Breast epithelium (tissue), 4 donors: ENCODE measurements around the gene TMEM238L. TPM values are rescaled to one million over a fixed set of nuclear protein-coding genes. Genes with fewer than 3 reads are reported as not detected.
A peak's percentile ranks its signal among the peaks of the same experiment; 100 is the strongest.
"Not testable (repeated sequence)": the region's sequence is repeated elsewhere in the genome, so short reads cannot be mapped to it uniquely, and the experiment has no call there.

Source experiments
- DNase-seq, 2 donors: peaks; one replicate each; pipeline ENCODE4 v3.0.0-alpha.2; 2019; ENCODE audit warnings: low spot score in 2 of 2
- H3K27ac ChIP-seq, 2 donors: fragments of 200-600 bp; sonication (generic) in 1 of 2; one replicate each; pipeline ENCODE4 v1.5.1; 2016 to 2019; ENCODE audit warnings: mild to moderate bottlenecking in 1 of 2
- H3K27me3 ChIP-seq, 2 donors: fragments of 200-600 bp; sonication (generic) in 1 of 2; one replicate each; pipeline versions ENCODE4 v1.5.1 to v1.6.0; 2017 to 2019; ENCODE audit warnings: control low read depth in 1 of 2, mild to moderate bottlenecking in 1 of 2
- H3K36me3 ChIP-seq: fragments of 200-600 bp; one replicate; pipeline ENCODE4 v1.5.1; 2019
- H3K4me1 ChIP-seq, 2 donors: fragments of 200-600 bp; sonication (generic); one replicate each; pipeline ENCODE4 v1.5.1; 2016 to 2019; ENCODE audit warnings: control low read depth in 1 of 2
- H3K4me3 ChIP-seq, 3 donors: fragments of 200-600 bp; sonication (generic); 1 replicate in 2 of 3; 2 replicates in 1 of 3; pipeline ENCODE4 v1.5.1; 2016 to 2019; ENCODE audit warnings: mild to moderate bottlenecking in 3 of 3, moderate library complexity in 2 of 3
- H3K9me3 ChIP-seq, 2 donors: fragments of 200-600 bp; sonication (generic) in 1 of 2; one replicate each; pipeline ENCODE4 v1.5.1; 2016 to 2019; ENCODE audit warnings: control low read depth in 1 of 2
- POLR2A ChIP-seq: fragments of 450-650 bp; IDR thresholded peaks from one replicate; pipeline ENCODE4 v1.6.1; 2016; ENCODE audit warnings: antibody characterized with exemption, mild to moderate bottlenecking, moderate library complexity
- POLR2AphosphoS5 ChIP-seq, 3 donors: sonication (generic); formaldehyde crosslinking; IDR thresholded peaks; one replicate each; pipeline ENCODE4 v1.6.1; 2017; ENCODE audit warnings: antibody characterized with exemption in 3 of 3
- intact Hi-C: fragments of 100-400 bp; cut with DNase I; formaldehyde crosslinking; loops from one replicate; pipeline ENCODE4 v1.15.1; 2023; ENCODE audit warnings: low total_unique reads
- total RNA-seq, 3 donors: library from RNA; depleted of rRNA; stranded (reverse); fragments of >200 nt; gene quantifications; one replicate each; pipeline ENCODE4 v1.1.0, GENCODE V29; 2016
- TF ChIP-seq, protein P1 (sequence below), 3 donors: fragments of 450-650 bp; IDR thresholded peaks; one replicate each; pipeline ENCODE4 v1.5.1; 2016 to 2017; ENCODE audit warnings: antibody characterized with exemption in 3 of 3, mild to moderate bottlenecking in 3 of 3, moderate library complexity in 3 of 3

Gene TMEM238L, protein sequence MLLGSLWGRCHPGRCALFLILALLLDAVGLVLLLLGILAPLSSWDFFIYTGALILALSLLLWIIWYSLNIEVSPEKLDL
- under 1 TPM in 1 of 3 donors, not detected in 2; 0.66 TPM for total RNA-seq

DNA sequence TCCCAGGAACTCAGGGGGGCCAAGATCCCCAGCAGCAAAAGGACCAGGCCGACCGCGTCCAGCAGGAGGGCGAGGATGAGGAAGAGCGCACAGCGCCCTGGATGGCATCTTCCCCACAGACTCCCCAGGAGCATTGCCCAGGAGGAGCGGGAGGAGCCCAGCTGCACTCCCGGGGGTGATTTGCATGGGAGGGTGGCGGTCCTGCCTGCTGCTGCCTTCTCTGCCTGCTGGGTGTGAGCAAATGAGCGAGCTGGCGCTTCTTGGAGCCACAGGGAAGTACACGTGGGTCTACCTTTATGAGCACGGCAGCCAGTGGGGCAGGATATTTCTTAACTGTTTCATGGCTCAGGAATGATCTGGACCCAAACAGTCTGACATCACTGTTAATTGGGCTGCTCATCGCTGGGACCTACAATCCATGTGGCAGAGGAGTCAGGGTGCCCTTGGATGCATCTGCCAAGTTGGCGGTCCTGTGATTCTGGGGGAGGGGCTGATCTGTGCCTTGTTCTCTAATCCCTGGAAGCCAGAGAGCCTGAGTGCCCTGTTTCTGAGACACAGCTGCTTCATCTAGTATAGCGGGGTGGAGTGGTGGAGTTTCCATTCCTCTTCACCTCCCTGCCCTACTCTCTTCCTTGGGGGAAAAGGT lies at the start of gene TMEM238L:
Gene TMEM238L, minus strand, starts transcription at position 270 of the 646 bp plus-strand sequence. Its CDS starts 136 bp downstream, at position 134.
- Histone ChIP-seq H3K4me1 (no peaks in the 10 kb centered on the region), H3K9me3 (no peaks in the 10 kb centered on the region), H3K36me3 (no peaks in the 10 kb centered on the region), H3K4me3 (no peak within 1 kb of the TSS), H3K27ac (no peak within 1 kb of the TSS), H3K27me3 (no peaks in the 10 kb centered on the region)
- intact Hi-C loops = loop anchor here (5.0 kb wide), 1 partner anchor 1223 kb away; no protein-coding TSS in a partner anchor
- TF ChIP-seq POLR2A = no peak
- TF ChIP-seq POLR2AphosphoS5 (IDR thresholded peaks at IDR 0.05) = no peak
- TF ChIP-seq, protein P1, sequence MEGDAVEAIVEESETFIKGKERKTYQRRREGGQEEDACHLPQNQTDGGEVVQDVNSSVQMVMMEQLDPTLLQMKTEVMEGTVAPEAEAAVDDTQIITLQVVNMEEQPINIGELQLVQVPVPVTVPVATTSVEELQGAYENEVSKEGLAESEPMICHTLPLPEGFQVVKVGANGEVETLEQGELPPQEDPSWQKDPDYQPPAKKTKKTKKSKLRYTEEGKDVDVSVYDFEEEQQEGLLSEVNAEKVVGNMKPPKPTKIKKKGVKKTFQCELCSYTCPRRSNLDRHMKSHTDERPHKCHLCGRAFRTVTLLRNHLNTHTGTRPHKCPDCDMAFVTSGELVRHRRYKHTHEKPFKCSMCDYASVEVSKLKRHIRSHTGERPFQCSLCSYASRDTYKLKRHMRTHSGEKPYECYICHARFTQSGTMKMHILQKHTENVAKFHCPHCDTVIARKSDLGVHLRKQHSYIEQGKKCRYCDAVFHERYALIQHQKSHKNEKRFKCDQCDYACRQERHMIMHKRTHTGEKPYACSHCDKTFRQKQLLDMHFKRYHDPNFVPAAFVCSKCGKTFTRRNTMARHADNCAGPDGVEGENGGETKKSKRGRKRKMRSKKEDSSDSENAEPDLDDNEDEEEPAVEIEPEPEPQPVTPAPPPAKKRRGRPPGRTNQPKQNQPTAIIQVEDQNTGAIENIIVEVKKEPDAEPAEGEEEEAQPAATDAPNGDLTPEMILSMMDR (IDR thresholded peaks at IDR 0.05) = no peak
- DNase-seq = no peak

DNA sequence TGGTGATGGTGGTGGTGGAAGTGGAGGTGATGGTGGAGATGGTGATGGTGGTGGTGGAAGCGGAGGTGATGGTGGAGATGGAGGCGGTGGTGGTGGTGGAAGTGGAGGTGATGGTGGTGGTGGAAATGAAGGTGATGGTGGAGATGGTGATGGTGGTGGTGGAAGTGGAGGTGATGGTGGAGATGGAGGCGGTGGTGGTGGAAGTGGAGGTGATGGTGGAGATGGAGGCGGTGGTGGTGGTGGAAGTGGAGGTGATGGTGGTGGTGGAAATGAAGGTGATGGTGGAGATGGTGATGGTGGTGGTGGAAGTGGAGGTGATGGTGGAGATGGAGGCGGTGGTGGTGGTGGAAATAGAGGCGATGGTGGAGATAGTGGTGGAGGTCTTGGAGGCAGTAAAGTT lies 42.7 kb upstream of the TMEM238L start:
- not testable (repeated sequence) for H3K36me3 ChIP-seq, H3K4me1 ChIP-seq, H3K27me3 ChIP-seq, H3K9me3 ChIP-seq, H3K27ac ChIP-seq, H3K4me3 ChIP-seq, DNase-seq
- intact Hi-C loops = loop anchor here (10.0 kb wide), 1 partner anchor 112 kb away; the partner anchor contains the start of gene TMEM220

DNA sequence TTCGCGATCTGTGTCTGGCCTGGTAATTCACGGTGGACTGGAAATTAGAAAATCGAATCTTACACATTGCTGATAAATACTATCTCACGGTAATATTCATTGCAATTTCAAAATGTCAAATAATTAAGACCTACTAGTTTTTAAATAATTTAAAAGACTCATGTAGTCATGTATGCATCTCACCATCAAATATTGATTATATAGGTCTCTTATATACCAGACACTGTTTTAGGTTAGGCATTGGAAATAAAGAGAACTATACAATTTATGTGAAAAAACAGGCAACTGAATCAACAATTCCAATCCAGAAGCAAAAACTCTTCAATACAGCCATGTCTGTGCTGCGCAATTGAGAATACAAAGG lies 41.5 kb upstream of the TMEM238L start:
- no peak for DNase-seq
- TF ChIP-seq, protein P1 (IDR thresholded peaks at IDR 0.05) = no peak
- peak overlapping the region in 1 of 2 donors; percentile 44 for H3K27ac ChIP-seq
- peak overlapping the region in 2 of 3 donors; percentile 54 to 64 for H3K4me3 ChIP-seq
- H3K36me3 ChIP-seq = no peaks in the 10 kb centered on the region
- H3K9me3 ChIP-seq = no peaks in the 10 kb centered on the region
- H3K4me1 ChIP-seq = no peaks in the 10 kb centered on the region
- intact Hi-C loops = loop anchor here (10.0 kb wide), 1 partner anchor 111 kb away; the partner anchor contains the start of gene TMEM220
- no peaks in the 10 kb centered on the region for H3K27me3 ChIP-seq

DNA sequence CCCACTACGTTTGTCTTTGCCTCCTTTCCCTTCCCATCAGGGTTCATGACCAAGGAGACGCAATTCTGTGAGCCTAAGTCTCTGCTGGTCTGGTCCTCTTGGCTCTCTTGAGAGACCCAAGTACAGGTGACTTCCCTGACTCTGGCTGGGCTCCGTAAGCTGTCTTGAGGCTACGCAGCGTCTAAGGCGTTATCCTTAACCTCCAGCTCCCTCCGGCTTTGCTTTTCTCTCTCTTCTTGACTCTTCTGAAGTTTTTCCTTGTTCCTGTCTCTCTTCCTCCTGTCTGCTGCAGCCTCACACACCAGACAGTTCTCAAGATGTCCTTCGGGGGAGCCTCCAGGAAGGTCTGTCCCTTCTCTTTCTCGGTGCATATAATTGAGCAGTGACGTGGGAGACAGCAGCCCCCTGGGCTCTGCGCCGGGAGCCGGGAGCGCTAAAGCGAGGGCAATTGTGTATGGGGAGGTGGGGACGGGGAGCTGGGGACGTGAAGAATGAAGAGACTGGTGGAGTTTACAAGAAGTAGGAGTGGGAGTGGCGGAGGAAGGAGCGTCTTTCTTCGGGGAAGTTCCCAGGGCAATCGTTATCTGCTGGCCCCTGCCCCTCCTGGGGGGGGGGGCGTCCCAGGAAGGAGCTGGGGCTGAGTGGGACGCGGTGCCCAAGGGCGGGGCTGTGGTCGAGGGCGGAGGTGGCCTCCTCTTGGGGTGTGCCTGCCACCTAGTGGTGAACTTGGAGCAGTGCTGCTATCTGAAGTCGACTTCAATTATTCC lies 40.9 kb upstream of the TMEM238L start:
- Histone ChIP-seq H3K4me3 (peak overlapping the region; percentile 41 to 64 (median 54)), H3K9me3 (no peaks in the 10 kb centered on the region), H3K27ac (peak overlapping the region; percentile 44 to 59), H3K27me3 (no peaks in the 10 kb centered on the region), H3K4me1 (no peaks in the 10 kb centered on the region), H3K36me3 (no peaks in the 10 kb centered on the region)
- TF ChIP-seq POLR2A (no peak), POLR2AphosphoS5 (IDR thresholded peaks at IDR 0.05) (peak in 2 of 3 donors; percentile 13 to 27)
- TF ChIP-seq, protein P1 (IDR thresholded peaks at IDR 0.05) = peak; percentile 95 to 99 (median 97)
- intact Hi-C loops = loop anchor here (1.0 to 10.0 kb wide), 2 partner anchors 31 to 110 kb away; partner anchors contain the start of gene TMEM220
- DNase-seq = peak; percentile 48 to 79

DNA sequence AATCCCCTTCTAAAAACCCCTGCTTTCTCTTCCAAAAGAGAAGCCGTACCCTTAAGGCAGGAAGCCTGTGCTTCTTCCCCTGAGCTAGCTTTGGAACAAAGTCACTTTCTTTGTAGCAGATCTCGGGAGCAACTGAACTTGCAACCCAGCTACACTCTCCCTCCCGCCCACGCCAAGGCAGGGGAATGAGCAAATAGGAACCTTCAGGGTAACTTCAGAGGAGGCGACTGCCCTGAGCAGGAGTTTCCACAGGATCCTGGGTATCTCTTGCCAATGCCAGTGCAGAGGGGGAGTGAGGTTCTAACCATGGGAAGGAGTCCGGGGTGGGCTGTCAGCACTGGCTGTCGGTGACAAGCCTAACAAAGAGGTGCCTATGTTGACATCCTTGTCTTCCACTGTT lies 39.9 kb upstream of the TMEM238L start:
- no peaks in the 10 kb centered on the region for H3K36me3 ChIP-seq
- H3K9me3 ChIP-seq = no peaks in the 10 kb centered on the region
- intact Hi-C loops = loop anchor here (1.0 to 10.0 kb wide), 2 partner anchors 32 to 109 kb away; partner anchors contain the start of gene TMEM220
- TF ChIP-seq, protein P1 (IDR thresholded peaks at IDR 0.05) = no peak
- no peak for TF ChIP-seq POLR2A
- peak overlapping the region in 1 of 3 donors; percentile 37 for H3K4me3 ChIP-seq
- H3K27ac ChIP-seq = peak overlapping the region; percentile 44 to 71
- no peaks in the 10 kb centered on the region for H3K4me1 ChIP-seq
- DNase-seq = peak in 1 of 2 donors; percentile 28
- no peaks in the 10 kb centered on the region for H3K27me3 ChIP-seq
